ENCODE data around the gene GALNT5.
"Not testable (repeated sequence)": the region's sequence is repeated elsewhere in the genome, so short reads cannot be mapped to it uniquely, and the experiment has no call there.

Gene GALNT5

DNA sequence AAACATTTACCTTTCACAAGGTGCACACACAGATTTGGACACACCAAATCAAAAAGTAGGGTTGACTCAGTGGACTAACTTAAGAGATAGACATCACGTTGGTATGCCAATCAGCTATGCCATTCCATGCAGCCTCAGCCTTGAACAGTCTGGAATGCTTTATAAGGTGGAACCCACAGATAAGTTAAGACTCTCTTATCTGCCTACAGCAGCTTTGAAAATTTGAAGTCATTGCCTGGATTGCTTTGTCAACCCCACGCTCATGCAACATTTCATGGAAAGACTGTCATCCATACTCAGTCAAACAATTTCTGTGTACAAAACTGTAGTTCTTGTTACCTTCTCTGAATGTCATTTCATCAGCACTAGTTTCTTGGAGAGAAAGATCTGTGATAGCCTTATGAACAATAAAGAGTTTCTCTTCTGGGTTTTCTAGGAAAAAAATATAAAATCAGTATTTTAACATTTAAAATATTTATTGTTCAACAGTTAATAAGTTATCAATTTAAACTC, 66.9 kb downstream of the GALNT5 start:
- no peak for DNase-seq (ENCODE audit: extremely low read depth in 1 of 2, low read depth in 1 of 2)

DNA sequence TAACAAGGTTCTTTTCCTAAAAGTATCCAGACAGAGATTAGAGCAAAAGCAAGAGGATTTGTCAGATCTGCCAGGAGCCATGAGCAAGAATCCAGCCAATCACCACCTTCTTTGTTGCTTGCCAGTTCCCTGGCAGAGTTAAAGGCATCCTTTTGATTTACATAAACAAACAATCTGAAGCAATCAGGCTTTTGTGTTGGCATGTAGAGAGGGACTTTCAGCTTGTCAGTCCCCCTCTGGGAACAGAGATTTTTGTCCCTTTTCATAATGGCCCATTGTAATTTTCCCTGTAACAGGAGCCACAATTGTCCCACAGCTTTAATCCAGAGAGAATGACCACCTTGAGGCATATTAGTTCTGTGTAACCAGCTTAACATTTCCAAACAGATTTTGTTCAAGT, 68.3 kb downstream of the GALNT5 start, which contains the start of gene ERMN:
ERMN (minus strand) TSS at position 39 of the 400 bp plus-strand sequence. CDS start 182 bp downstream, outside the sequence.
- DNase-seq (ENCODE audit: extremely low read depth in 1 of 2, low read depth in 1 of 2) = no peak

DNA sequence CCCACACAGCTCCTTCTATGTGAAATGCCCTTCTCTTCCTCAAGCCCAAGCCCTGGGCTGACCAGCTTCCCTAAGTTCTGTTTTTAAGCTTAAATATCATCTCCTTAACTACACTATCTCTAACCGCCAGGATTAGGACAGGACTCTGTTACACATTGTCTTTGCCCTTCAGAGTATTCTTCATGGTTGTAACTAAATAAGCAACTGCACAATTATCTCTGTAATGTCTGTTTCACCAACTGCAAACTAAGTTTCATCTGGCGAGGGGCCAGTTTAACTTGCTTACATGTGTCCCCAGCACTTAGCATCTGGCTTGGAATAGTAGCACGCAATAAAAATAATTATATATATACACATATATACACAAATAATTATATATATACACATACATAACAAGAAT, 69.2 kb downstream of the GALNT5 start:
- DNase-seq (ENCODE audit: extremely low read depth in 1 of 2, low read depth in 1 of 2) = no peak

DNA sequence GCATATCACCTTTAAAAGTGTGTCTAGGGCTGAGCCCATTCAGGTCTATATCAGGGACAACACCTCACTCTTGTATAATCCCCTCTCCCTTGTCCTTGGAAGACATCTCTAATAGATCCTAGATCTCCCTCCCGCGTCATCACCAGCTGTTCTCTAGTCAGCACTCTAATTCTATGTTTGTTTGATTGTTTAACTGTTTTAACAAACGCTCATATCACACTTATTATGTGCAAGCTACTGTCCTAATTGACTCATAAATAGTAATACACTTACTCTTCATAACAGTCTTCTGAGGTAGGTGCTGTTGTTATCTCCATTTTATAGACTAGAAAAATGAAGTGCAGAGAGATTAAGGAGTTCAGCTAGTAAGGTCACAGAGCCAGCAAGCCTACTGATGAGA, 69.7 kb downstream of the GALNT5 start:
- DNase-seq (ENCODE audit: extremely low read depth in 1 of 2, low read depth in 1 of 2) = no peak

DNA sequence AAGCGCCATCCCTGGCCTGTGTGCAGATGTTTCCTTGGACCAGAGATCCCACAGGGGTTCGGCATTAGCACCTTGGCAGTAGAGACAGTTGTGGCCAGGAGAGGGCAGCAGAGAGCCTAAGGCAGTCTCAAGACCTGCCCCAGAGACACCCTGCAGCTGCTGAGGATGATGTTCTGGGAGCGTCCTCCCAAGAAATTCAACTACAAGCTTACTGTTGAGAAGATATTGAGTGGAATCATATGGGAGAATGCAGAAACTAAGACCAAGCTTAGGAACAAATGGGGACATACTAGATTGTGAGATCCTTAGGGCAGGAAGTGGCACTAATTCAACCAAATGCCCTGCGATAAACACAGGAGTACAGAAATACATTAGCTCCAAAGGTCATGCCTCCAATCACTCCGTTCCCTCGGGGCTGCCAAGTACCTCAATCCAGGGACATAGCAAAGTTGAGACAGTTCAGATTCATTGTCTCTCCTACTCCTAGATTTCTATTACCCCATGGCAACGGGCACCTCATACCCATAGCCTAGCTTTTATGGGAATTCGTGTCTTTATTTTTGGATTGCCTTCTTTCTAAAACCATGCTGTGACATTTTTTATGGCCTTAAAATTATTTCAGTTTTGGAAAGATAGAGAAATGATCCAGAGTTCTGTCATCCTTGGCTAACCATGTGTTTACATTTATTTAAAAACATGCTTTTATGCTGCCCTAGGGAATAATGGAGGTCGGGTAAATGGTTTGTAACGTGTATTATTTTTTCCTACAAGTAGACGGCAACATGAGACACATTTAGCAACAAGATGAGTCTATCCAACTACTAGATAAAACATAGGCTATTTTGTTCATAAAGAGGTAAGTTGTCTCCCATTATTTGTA, 70.4 kb downstream of the GALNT5 start:
- peak; percentile 78 to 84 for DNase-seq (ENCODE audit: extremely low read depth in 1 of 2, low read depth in 1 of 2)

DNA sequence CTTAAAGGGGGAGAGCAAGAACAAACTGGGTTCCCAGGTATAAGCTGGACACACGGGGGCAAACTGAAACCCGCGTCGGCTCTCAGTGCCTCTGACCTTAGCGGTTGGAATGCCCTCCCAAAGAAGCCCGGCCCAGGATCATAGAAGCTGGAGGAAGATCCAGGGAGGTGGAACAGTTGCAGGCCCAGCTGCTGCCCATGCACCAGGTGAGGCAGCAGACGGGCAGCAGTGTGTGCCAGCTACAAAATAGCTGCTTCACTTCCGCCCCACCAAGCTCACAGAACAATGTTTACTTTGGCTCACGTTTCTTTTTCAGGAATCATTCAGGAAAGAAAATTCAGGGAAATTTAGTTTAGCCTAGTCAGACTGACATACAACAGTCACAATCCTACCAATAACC, 72.0 kb downstream of the GALNT5 start:
- DNase-seq (ENCODE audit: extremely low read depth in 1 of 2, low read depth in 1 of 2) = no peak

DNA sequence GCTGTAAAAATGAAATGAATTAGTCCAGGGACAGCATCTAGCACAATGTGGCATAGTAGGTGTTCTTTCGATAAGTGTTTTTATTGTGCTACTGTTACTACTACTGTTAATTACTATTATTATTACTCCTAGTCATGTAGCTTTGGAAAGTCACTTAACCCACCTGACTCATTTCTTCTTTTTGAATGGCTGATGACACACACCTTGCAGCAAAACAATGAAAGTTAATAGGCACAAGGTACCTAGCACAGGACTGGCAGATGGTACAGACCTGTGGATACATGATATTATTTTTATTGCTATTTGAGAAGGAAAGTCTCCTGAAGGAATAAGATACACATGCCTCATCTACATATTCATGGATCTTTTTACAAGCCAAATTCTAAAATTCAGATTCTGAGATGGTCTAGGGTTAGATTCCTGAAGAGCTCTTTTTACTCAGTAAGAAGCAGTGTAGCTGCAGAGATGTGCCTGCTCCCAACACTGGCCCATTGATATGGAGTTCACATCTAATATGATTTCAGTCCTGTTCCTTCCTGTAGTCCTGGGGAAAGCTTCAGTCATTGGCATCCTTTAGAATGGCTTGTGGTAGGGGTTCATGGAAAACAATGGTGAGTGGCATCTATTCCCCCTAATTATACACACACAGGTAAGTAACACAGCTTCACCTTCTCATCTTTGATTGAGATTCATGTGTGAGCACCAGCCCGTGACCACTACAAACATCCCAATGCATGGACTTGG, 76.0 kb downstream of the GALNT5 start:
- no peak for DNase-seq (ENCODE audit: extremely low read depth in 1 of 2, low read depth in 1 of 2)

DNA sequence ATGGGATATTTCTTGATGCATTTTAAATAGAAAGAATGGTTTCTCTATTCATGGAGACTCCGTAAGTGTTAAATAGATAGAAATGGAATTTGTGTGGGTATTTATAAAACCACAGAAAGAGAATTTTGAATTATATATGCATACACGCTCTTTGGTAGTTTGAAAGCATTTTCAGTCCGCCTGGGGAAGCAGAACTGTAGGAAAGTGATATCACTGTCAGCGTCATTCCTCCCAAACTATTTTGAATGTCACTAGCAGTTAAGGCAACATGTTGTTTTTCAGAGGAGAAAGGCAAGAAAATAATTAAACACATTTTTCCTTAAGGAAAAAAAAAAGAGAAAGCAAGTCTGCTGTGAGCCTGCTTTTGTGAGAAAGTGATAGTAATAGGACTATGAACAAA, 76.8 kb downstream of the GALNT5 start:
- DNase-seq (ENCODE audit: extremely low read depth in 1 of 2, low read depth in 1 of 2) = no peak

DNA sequence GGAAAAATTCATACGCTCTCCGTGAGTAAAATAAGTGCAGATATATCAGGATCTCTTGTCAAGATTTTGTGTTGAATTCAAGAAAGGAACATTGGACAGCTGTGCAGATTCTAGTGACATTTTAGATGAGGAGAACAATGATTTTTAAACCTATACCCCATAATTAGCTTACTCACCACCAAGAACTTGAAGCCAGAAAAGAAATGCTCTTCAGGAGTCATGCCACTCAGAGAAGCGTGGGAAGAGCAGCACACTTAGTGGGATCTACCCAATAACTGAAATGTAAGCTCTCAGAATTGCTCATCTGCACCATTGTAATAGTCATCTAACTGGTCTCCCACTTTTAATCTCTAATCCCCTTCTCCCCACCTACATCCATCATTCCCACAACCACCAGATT, 77.3 kb downstream of the GALNT5 start:
- DNase-seq (ENCODE audit: extremely low read depth in 1 of 2, low read depth in 1 of 2) = no peak

DNA sequence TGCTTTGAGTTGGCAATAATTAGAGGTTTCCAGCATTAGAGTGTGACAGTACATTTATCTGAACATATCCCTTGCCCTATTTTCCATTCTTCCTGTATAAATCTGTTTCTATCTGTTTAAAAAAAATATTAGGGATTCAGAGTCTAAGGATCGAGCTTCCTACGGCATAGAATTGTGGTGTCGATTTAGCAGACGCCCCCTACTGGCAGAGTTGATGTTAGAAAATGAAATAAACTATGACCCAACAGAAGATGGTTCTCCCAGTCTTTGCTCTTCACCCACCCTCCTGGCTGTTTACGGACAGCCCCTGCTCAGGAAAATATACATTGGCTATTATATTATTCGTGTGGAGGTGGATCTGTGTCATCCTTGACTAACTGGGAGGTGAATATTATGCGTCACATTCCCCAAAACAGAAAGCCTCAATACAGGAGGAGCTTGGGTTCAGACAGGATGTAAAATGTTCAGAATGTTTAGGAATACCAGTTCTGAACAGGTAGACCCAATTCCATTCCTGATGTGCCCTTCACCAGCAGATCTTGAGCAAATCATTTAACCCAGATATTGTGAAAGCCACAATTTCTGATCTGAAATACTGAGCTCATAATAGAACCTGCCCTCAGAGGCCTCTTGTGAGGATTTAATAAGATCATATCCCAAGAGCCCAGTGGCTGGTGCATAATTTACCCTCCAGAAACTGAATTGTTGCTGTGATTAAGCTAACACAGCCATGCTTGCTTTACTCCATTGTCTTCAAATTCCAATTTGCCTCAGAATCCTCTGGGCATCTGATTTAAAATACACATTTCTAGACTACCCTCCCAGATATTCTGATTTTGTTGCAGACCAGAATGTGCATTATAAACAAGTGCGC, 78.9 kb downstream of the GALNT5 start:
- DNase-seq (ENCODE audit: extremely low read depth in 1 of 2, low read depth in 1 of 2) = no peak

DNA sequence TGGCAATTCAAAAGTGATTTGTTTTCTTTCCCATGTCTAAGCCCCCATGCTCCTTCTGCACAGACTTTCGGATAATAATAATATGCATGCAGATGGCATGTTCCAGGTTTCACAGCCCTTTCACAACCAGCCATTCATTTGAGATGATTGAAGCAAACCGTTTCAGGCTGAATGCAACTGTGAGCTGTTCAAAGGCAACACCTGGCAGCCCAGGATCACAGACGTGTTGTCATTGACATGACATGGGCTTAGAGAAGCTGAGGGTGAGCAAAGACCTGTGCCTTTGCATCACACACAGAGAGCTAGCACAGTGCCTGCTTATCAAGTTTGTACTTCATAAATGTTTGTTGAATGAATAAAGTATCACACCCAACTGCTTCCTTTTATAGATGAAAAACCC, 80.5 kb downstream of the GALNT5 start:
- DNase-seq (ENCODE audit: extremely low read depth in 1 of 2, low read depth in 1 of 2) = no peak

DNA sequence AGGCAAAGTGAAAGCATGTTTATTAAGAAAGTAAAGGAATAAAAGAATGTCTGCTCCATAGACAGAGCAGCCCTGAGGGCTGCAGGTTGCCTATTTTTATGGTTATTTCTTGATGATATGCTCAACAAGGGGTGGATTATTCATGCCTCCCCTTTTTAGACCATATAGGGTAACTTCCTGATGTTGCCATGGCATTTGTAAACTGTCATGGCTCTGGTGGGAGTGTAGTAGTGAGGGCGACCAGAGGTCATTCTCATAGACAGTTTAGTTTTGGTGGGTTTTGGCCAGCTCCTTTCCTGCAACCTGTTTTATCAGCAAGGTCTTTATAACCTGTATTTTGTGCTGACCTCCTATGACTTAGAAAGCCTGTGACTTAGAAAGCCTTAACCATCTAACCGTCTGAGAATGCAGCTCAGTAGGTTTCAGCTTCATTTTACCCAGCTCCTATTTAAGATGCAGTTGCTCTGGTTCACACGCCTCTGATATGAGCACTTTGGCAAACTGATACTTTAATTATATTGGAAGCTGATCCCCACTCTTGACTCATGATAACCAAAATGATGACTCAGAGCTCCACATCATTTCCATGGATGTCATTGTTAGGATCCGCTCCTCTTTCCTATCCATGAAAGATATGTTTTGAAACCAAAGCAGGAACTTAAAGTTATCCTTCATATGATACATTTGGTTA, 82.6 kb downstream of the GALNT5 start:
- no peak for DNase-seq (ENCODE audit: extremely low read depth in 1 of 2, low read depth in 1 of 2)

DNA sequence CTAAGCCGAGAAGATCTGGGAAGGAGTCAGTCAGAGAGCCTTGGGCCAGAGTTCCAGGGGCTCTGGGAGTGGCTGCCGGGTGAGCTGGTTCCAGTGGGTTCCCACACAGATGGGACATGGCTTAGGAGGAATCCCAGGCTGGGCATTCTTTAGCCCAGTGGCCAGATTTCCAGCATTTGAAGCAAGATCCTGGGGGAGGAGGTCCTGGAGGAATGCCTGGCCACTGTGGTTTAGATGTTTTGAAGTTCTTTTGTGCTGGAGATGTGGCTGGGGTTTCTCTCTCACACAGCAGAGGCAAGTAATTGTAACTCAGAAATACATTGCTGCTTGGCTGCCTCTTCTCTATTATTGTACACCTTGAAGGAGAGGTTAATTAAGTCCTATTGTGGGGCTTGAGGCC, 83.9 kb downstream of the GALNT5 start:
- not testable (repeated sequence) for DNase-seq (ENCODE audit: extremely low read depth in 1 of 2, low read depth in 1 of 2)

DNA sequence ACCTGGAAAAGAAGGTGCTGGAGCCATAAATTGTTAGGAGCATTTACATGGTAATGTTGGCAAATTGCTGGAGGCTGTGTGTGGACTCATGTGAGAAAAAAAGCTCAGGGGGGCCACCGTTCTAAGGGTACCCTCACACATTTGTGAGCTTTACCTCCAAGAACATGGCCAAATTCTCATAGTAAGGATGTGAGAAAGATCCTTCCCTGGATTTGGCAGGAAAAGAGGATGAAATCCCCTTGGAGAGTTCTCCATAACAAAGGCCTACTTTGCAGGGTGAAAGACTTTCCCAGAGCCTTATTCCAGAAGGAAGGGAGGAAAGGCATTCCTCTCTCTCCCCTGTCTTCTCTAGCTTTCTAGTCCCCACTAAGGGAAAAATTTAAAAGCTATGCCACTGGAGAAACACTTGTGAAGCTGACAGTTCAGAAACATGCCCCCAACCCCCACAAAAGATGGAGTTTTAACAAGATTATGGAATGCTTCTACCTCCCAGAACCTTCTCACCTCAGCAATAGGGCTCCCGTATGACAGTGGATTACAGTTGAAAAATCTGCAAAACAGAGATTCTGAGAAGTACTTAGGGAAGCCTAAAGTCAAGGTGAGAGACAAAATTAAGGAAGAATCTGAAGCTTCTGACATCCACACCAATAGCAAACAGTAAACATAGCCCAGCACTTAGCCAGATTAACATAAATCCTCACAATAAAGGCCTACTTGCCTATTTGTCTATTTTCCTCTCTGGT, 88.3 kb downstream of the GALNT5 start:
- DNase-seq (ENCODE audit: extremely low read depth in 1 of 2, low read depth in 1 of 2) = no peak

DNA sequence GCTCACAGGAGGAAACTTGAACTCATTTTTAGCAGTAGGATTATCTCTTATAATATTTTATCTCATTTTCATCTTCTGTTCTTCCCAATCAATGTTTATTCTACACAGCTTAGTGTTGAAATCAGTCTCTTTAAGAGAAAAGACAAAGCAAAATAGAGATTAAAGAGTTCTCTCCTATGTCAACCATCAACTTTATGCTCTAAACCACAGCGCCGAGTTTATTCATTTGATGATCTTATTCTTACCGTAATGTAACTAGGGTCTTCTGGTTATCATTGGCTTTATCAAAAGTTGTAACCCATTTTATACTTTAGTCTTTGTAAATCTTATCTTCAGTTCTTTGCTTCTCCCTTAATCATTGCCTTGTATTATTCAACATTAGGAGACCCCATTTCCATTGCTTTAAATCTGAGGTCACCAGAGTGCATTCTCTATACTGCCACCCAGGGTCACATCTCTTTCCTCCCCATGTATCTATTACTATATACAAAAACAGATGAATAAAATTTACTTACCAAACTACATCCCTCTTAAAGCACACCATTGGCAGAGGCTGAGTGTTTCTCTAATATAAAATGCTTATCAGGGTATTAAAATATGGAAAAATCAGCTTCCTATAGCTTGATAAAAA, 90.9 kb downstream of the GALNT5 start:
- no peak for DNase-seq (ENCODE audit: extremely low read depth in 1 of 2, low read depth in 1 of 2)

DNA sequence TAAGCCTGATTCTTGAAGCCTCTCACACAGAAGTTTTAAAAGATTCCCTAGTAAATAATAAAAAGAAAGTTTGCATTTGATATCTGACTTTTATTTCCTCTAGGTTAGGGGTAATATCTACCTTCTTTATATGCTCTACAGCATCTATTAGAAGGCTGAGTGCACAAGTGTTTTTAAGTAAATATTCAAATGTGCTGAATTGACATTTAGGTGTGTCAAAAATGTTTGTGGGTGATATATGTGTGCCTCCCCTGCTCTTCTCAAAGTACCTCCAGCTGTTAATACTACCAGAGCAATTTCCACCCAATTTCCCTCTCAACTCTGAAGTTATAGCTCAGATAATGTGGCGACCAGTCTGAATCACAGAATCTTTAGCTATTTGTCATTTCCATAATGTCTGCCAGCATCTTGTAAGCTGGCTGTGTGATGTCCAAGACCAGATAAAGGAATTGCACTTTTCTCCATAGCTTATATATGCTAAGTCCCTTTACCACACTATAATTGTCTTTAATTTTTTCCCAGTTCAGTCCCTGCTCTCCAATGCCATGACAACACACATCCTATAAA, 92.5 kb downstream of the GALNT5 start:
- DNase-seq (ENCODE audit: extremely low read depth in 1 of 2, low read depth in 1 of 2) = no peak

DNA sequence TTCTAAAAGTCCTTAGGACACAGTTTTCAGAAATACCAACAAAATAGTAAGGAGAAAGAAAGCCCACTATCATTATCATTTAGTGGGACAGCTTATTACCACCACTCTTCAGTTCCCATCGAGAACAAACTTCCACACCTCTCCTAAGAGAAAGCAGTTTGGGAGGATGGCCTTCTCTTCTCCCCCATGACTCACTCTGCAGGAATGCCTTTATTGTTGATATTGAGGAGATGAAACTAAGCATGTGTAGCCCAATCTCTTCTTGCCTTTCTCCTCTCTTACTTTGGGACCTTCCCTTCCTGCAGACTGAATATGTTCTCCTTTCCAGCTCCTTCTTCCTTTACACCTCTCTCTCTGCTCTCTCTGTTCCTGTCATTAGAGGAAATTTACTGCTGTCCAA, 98.1 kb downstream of the GALNT5 start:
- no peak for DNase-seq (ENCODE audit: extremely low read depth in 1 of 2, low read depth in 1 of 2)

DNA sequence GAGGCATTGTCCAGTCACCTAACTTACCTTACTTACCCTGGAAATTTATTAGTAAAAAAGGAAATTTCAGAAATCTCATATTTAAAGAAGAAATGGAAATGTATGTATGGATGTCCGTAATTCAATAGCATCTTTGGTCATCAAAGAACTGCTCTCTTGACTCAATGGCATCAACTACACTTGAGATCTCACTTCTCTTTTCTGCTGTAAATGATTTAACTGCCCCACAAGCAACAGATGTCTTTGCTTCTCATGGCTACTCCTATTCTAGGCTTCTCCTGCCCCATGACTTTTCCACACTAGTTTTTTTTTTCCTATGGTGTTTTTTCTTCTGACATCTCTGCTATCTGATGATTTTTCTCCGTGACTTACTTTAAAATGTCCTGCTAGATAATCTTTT, 102.1 kb downstream of the GALNT5 start:
- no peak for DNase-seq (ENCODE audit: extremely low read depth in 1 of 2, low read depth in 1 of 2)

DNA sequence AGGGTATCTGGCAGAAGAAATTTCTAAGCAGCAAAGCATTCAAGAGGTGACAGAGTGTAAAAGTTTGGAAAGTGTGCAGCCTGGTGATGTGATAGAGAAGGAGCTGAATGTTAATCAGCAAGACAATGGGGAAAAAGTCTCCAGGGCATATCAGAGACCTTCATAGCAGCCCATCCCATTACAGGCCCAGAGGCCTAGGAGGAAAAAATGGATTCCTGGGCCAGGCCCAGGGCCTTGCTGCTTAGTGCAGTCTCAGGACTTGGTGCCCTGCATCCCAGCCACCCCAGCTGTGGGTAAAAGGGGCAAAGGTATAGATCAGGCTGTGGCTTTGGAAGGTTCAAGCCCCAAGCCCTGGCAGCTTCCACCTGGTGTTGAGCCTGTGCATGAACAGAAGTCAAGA, 104.0 kb downstream of the GALNT5 start:
- no peak for DNase-seq (ENCODE audit: extremely low read depth in 1 of 2, low read depth in 1 of 2)

Measured in activated CD8-positive, alpha-beta memory T cell treated with anti-CD3 and anti-CD28 coated beads for 1 hour (primary cell).